Endothelial cell of umbilical vein (primary cell): ENCODE measurements around the gene GRIA1. TPM values are rescaled to one million over a fixed set of nuclear protein-coding genes. Genes with fewer than 3 reads are reported as not detected.
"Not testable (repeated sequence)": the region's sequence is repeated elsewhere in the genome, so short reads cannot be mapped to it uniquely, and the experiment has no call there.

Experiments
- BruUV-seq: library from RNA; stranded (reverse); fragments of 400-500 nt; replicated peaks from 2 replicates; lab custom pipeline; 2021; lab: Mats Ljungman, UMichigan
- CTCF ChIA-PET: fragments of 300-600, 350-600 bp; sonication (Branson Sonifier 250); formaldehyde crosslinking; loops from one replicate; lab custom pipeline; 2021; ENCODE audit warnings: antibody characterized with exemption, inconsistent platforms; lab: Charles Lee
- POLR2A ChIA-PET: fragments of 300-600, 350-600 bp; sonication (Branson Sonifier 250); formaldehyde crosslinking; loops from one replicate; lab custom pipeline; 2021; ENCODE audit warnings: antibody characterized with exemption, inconsistent platforms; lab: Charles Lee
- DNase-seq: peaks from one replicate; pipeline ENCODE4 v3.0.0-alpha.2; 2011; ENCODE audit warnings: low read depth, low spot score
- FAIRE-seq: peaks from 2 replicates; lab custom pipeline; 2011; peaks lifted over from hg19 to GRCh38; lab: Jason Lieb, UNC
- H2AFZ ChIP-seq: 2 replicates; pipeline ENCODE4 v1.6.0; 2012; ENCODE audit warnings: low read depth, low read length, control low read depth, inconsistent platforms
- H3K27ac ChIP-seq: 2 replicates; pipeline ENCODE4 v1.5.1; 2011; ENCODE audit warnings: low read depth, mild to moderate bottlenecking, control low read depth, low read length, moderate library complexity; ENCODE audit not compliant: insufficient read depth
- H3K27me3 ChIP-seq, 2 experiments: 2 replicates each; pipeline versions ENCODE4 v1.6.0 to v1.6.1; 2011; ENCODE audit warnings: low read length in 2 of 2, mixed read lengths in 1 of 2; ENCODE audit not compliant: control insufficient read depth in 2 of 2, insufficient read depth in 2 of 2
- H3K36me3 ChIP-seq, 2 experiments: 2 replicates in 1 of 2; 3 replicates in 1 of 2; pipeline ENCODE4 v1.5.1; 2011; ENCODE audit warnings: low read length in 2 of 2, mild to moderate bottlenecking in 1 of 2, moderate library complexity in 1 of 2; ENCODE audit not compliant: control insufficient read depth in 2 of 2, insufficient read depth in 2 of 2; ENCODE audit errors: extremely low read depth in 1 of 2
- H3K4me1 ChIP-seq: 3 replicates; pipeline ENCODE4 v1.5.1; 2011; ENCODE audit warnings: mild to moderate bottlenecking, low read length; ENCODE audit not compliant: control insufficient read depth, insufficient read depth; ENCODE audit errors: extremely low read depth
- H3K4me2 ChIP-seq: 2 replicates; pipeline ENCODE4 v1.6.1; 2011; ENCODE audit warnings: low read length, control low read depth, mixed read lengths; ENCODE audit not compliant: insufficient read depth
- H3K4me3 ChIP-seq, 3 experiments: fragments of 200-600 bp in 1 of 3; sonication (generic), shearing (Covaris generic) in 1 of 3; replicated peaks in 1 of 3; 2 replicates each; pipeline ENCODE4 v1.5.1; 2011 to 2016; ENCODE audit warnings: control low read depth in 3 of 3, low read length in 3 of 3, mild to moderate bottlenecking in 2 of 3, inconsistent platforms in 1 of 3, low read depth in 1 of 3, moderate library complexity in 1 of 3; ENCODE audit not compliant: insufficient read depth in 1 of 3
- H3K79me2 ChIP-seq: 2 replicates; pipeline ENCODE4 v1.6.0; 2012; ENCODE audit warnings: low read length, inconsistent platforms; ENCODE audit not compliant: control insufficient read depth, insufficient read depth
- H3K9ac ChIP-seq: replicated peaks from 2 replicates; pipeline ENCODE3; 2011; ENCODE audit warnings: low read length, control low read depth; ENCODE audit not compliant: insufficient read depth; ENCODE audit errors: extremely low read depth
- H3K9me1 ChIP-seq: replicated peaks from 3 replicates; pipeline ENCODE4 v1.6.0; 2011; ENCODE audit warnings: mild to moderate bottlenecking, low read length; ENCODE audit not compliant: control insufficient read depth, insufficient read depth; ENCODE audit errors: extremely low read depth
- H3K9me3 ChIP-seq: replicated peaks from 2 replicates; pipeline ENCODE4 v1.5.1; 2012; ENCODE audit warnings: low read length, inconsistent platforms; ENCODE audit not compliant: control insufficient read depth, insufficient read depth
- H4K20me1 ChIP-seq: replicated peaks from 2 replicates; pipeline ENCODE3; 2011; ENCODE audit warnings: mild to moderate bottlenecking, low read length; ENCODE audit not compliant: control insufficient read depth, insufficient read depth; ENCODE audit errors: extremely low read depth
- MYC ChIP-seq: IDR thresholded peaks from one replicate; pipeline ENCODE4 v1.6.1; 2011; ENCODE audit warnings: mild to moderate bottlenecking, low read depth, low read length
- POLR2A ChIP-seq: IDR thresholded peaks from 2 replicates; pipeline ENCODE4 v1.6.1; 2012; ENCODE audit warnings: low read depth, mild to moderate bottlenecking, control low read depth, low read length
- dilution Hi-C: fragments of 300-500 bp; cut with MboI; formaldehyde crosslinking; loops from one replicate; pipeline ENCODE4 v1.15.0; 2019; ENCODE audit warnings: low sequenced_read_pairs; ENCODE audit not compliant: extremely low pct_ligation_motif_present
- intact Hi-C: fragments of 100-400 bp; cut with micrococcal nuclease; formaldehyde crosslinking; loops from one replicate; pipeline ENCODE4 v1.10.0; 2022
- polyA plus RNA-seq, 4 experiments: library from polyadenylated mRNA; depleted of rRNA in 3 of 4; stranded (reverse) in 3 of 4; unstranded in 1 of 4; fragments of >200 nt; gene quantifications; 2 replicates each; pipeline versions ENCODE4 v1.2.1 to v1.2.3, GENCODE V29; 2011 to 2012; ENCODE audit warnings: missing spikeins in 1 of 4
- total RNA-seq: library from RNA; stranded (reverse); gene quantifications from 2 replicates; pipeline ENCODE4 v1.2.3, GENCODE V29; 2021
- TF ChIP-seq, protein P1 (sequence below): IDR thresholded peaks from 2 replicates; pipeline ENCODE4 v1.6.1; 2011; ENCODE audit not compliant: insufficient read depth, insufficient read length
- TF ChIP-seq, protein P2 (sequence below), 2 donors: IDR thresholded peaks; 1 replicate in 1 of 2; 2 replicates in 1 of 2; pipeline ENCODE4 v1.5.1; 2011; ENCODE audit warnings: low read length in 2 of 2, mild to moderate bottlenecking in 2 of 2, moderate library complexity in 2 of 2, control low read depth in 1 of 2, inconsistent platforms in 1 of 2, low read depth in 1 of 2; ENCODE audit not compliant: insufficient read depth in 1 of 2; ENCODE audit errors: extremely low read depth in 1 of 2

GRIA1 gene
- total and polyA plus RNA-seq, 2 donors (not counting 3 experiments of a cell fraction or from before 2014, with no cell fraction given): not detected

DNA sequence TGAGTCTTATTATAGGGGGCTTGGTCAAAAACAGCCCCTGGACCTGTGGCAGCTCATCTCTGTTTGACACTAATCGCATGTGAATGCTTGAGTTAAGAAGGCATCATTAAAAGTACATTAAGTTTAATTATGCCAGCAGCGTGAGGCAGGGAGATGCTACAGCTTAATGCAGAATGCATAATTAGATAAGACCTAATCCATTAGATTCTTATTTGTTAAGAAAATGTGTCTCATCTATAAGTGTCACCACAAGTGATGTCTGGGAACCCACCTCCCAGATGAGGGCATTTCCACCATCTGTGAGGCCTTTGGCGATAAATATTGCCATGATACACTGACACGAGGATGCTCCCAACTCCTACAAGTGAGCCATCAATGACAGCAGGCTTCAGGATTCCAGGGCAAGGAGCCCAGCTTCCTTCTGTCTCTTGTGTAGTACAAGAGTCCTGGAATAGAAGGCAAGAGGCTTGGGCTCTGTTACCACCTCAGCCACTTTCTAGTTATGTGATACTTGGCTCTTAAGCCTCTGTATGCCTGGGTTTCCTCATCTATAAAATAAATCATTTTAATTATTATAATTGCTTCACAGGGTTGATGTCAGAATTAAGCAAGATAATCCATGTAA is 345.5 kb downstream of the GRIA1 start:
- no peaks in the 10 kb centered on the region for H3K79me2 ChIP-seq
- FAIRE-seq (no peak), DNase-seq (no peak)
- no peaks in the 10 kb centered on the region for H3K9me3 ChIP-seq
- H3K36me3 ChIP-seq: no peaks in the 10 kb centered on the region
- H3K27me3 ChIP-seq: no peaks in the 10 kb centered on the region
- no peak overlapping the region for H3K4me2 ChIP-seq
- no peak overlapping the region for H3K9ac ChIP-seq
- ChIA-PET POLR2A (no interaction called here), CTCF (no interaction called here)
- no peak overlapping the region for H2AFZ ChIP-seq
- no peak overlapping the region for H3K27ac ChIP-seq
- TF ChIP-seq, protein P1, sequence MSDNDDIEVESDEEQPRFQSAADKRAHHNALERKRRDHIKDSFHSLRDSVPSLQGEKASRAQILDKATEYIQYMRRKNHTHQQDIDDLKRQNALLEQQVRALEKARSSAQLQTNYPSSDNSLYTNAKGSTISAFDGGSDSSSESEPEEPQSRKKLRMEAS: no peak
- no peak for TF ChIP-seq POLR2A
- TF ChIP-seq, protein P2, sequence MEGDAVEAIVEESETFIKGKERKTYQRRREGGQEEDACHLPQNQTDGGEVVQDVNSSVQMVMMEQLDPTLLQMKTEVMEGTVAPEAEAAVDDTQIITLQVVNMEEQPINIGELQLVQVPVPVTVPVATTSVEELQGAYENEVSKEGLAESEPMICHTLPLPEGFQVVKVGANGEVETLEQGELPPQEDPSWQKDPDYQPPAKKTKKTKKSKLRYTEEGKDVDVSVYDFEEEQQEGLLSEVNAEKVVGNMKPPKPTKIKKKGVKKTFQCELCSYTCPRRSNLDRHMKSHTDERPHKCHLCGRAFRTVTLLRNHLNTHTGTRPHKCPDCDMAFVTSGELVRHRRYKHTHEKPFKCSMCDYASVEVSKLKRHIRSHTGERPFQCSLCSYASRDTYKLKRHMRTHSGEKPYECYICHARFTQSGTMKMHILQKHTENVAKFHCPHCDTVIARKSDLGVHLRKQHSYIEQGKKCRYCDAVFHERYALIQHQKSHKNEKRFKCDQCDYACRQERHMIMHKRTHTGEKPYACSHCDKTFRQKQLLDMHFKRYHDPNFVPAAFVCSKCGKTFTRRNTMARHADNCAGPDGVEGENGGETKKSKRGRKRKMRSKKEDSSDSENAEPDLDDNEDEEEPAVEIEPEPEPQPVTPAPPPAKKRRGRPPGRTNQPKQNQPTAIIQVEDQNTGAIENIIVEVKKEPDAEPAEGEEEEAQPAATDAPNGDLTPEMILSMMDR (IDR thresholded peaks at IDR 0.05; ENCODE audit: extremely low read depth in 1 of 2, insufficient read depth in 1 of 2, low read depth in 1 of 2, low read length in 2 of 2): no peak
- no peak for TF ChIP-seq MYC
- no peaks in the 10 kb centered on the region for H3K4me1 ChIP-seq
- no TSS peak for BruUV-seq
- H3K9me1 ChIP-seq: no peaks in the 10 kb centered on the region
- intact Hi-C loops: no loop called here
- dilution Hi-C loops: no loop called here
- no peak overlapping the region for H3K4me3 ChIP-seq
- H4K20me1 ChIP-seq: no peaks in the 10 kb centered on the region

DNA sequence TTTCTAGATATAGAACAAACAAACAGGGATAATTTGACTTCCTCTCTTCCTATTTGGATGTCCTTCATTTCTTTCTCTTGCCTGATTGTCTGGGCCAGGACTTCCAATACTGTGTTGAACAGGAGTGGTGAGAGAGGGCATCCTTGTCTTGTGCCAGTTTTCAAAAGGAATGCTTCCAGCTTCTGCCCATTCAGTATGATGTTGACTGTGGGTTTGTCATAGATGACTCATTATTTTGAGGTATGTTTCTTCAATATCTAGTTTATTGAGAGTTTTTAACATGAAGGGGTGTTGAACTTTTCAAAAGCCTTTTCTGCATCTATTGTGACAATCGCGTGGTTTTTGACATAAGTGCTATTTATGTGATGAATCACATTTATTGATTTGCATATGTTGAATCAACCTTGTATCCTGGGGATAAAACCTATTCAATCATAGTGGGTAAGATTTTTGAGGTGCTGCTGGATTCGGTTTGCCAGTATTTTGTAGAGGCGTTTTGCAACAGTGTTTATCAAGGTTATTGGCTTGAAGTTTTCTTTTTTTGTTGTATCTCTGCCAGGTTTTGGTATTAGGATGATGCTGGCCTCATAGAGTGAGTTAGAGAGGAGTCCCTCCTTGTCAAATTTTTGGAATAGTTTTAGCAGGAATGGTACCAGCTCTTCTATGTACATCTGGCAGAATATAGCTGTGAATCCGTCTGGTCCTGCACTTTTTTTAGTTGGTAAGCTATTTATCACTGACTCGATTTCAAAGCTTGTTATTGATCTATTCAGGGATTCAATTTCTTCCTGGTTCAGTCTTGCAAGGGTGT is 359.0 kb downstream of the GRIA1 start:
- H3K4me1 ChIP-seq, H3K9ac ChIP-seq, BruUV-seq, H3K9me3 ChIP-seq, H3K4me2 ChIP-seq, H3K27me3 ChIP-seq, dilution Hi-C loops, H3K27ac ChIP-seq, H3K79me2 ChIP-seq, H3K9me1 ChIP-seq, H3K36me3 ChIP-seq, H3K4me3 ChIP-seq, DNase-seq, H2AFZ ChIP-seq, POLR2A ChIA-PET, FAIRE-seq, H4K20me1 ChIP-seq, intact Hi-C loops: not testable (repeated sequence)
- CTCF ChIA-PET: interaction anchor here (1.2 kb wide), 1 partner anchor 354 kb away, joined by 4 read pairs; no protein-coding TSS in a partner anchor
